SK-N-SH (cell line): ENCODE measurements around the gene CLSTN2.

Experiments used
- EZH2phosphoT487 ChIP-seq: fragments of 200-600 bp; sonication (generic); IDR thresholded peaks from 2 replicates; pipeline ENCODE4 v1.6.1; 2017; ENCODE audit warnings: low read depth, mixed run types, mild to moderate bottlenecking, antibody characterized with exemption, moderate library complexity, borderline replicate concordance
- FOXM1 ChIP-seq: IDR thresholded peaks from 2 replicates; pipeline ENCODE4 v1.4.0; 2012; ENCODE audit warnings: low read depth, mild to moderate bottlenecking
- MXI1 ChIP-seq: IDR thresholded peaks from 2 replicates; pipeline ENCODE4 v1.6.1; 2012; ENCODE audit warnings: mild to moderate bottlenecking, low read depth, low read length, improper control_type of control experiment
- NRF1 ChIP-seq: IDR thresholded peaks from 2 replicates; pipeline ENCODE4 v1.6.1; 2012; ENCODE audit warnings: low read depth, mild to moderate bottlenecking, low read length
- POLR2AphosphoS5 ChIP-seq: IDR thresholded peaks from 2 replicates; pipeline ENCODE4 v1.6.1; 2012; ENCODE audit warnings: low read depth, low read length
- RAD21 ChIP-seq: IDR thresholded peaks from 2 replicates; pipeline ENCODE4 v1.6.1; 2012; ENCODE audit warnings: mild to moderate bottlenecking, low read length
- RCOR1 ChIP-seq: fragments of 150-350 bp; IDR thresholded peaks from 2 replicates; pipeline ENCODE4 v1.6.1; 2017; ENCODE audit warnings: antibody characterized with exemption, low read length
- RFX5 ChIP-seq: IDR thresholded peaks from 2 replicates; pipeline ENCODE4 v1.6.1; 2012; ENCODE audit warnings: mild to moderate bottlenecking, improper control_type of control experiment, low read length
- SIN3A ChIP-seq: IDR thresholded peaks from 2 replicates; pipeline ENCODE4 v1.6.1; 2012; ENCODE audit warnings: low read depth, mild to moderate bottlenecking, low read length, moderate library complexity, borderline replicate concordance
- TAF1 ChIP-seq: IDR thresholded peaks from 2 replicates; pipeline ENCODE4 v1.6.1; 2012; ENCODE audit warnings: low read depth, mild to moderate bottlenecking, low read length, moderate library complexity, borderline replicate concordance
- YY1 ChIP-seq: IDR thresholded peaks from 2 replicates; pipeline ENCODE4 v1.4.0; 2012; ENCODE audit warnings: low read depth, mild to moderate bottlenecking
- TF ChIP-seq, protein P1 (sequence below): IDR thresholded peaks from 2 replicates; pipeline ENCODE4 v1.6.1; 2012; ENCODE audit warnings: mild to moderate bottlenecking, low read depth, low read length, moderate library complexity
- TF ChIP-seq, protein P2 (sequence below): fragments of 200-600 bp; sonication (generic); IDR thresholded peaks from 2 replicates; pipeline ENCODE4 v1.6.1; 2017; ENCODE audit warnings: antibody characterized with exemption, mild to moderate bottlenecking, moderate library complexity
- TF ChIP-seq, protein P3 (sequence below): IDR thresholded peaks from 2 replicates; pipeline ENCODE4; 2012

DNA sequence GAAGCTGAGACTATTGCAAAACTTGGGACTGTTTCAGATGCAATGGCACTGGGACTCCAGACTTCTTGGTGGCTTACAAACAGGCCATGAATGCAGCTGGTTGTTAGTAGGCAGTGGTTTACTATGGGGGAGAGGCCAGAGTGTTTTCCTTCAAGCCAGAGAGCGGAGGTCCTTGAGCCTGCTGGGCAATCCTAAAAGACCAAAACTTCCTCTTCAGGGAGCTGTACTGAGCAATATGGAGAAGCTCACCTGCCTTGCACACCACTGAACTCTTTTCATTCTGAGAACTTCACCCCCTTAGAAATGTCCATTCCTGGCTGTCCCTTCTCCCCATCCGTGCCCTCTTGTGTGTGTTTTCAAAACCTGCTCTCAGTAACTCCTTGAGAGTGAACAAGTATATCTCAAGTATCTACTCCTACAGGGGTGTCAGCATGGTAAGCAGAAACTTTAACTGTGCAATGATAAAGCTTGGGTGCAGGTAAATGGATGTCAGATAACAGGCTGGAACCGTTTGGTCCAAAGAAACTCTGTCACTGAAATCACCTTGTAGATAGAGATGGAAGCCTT, 213.9 kb downstream of the CLSTN2 start:
- TF ChIP-seq, protein P1, sequence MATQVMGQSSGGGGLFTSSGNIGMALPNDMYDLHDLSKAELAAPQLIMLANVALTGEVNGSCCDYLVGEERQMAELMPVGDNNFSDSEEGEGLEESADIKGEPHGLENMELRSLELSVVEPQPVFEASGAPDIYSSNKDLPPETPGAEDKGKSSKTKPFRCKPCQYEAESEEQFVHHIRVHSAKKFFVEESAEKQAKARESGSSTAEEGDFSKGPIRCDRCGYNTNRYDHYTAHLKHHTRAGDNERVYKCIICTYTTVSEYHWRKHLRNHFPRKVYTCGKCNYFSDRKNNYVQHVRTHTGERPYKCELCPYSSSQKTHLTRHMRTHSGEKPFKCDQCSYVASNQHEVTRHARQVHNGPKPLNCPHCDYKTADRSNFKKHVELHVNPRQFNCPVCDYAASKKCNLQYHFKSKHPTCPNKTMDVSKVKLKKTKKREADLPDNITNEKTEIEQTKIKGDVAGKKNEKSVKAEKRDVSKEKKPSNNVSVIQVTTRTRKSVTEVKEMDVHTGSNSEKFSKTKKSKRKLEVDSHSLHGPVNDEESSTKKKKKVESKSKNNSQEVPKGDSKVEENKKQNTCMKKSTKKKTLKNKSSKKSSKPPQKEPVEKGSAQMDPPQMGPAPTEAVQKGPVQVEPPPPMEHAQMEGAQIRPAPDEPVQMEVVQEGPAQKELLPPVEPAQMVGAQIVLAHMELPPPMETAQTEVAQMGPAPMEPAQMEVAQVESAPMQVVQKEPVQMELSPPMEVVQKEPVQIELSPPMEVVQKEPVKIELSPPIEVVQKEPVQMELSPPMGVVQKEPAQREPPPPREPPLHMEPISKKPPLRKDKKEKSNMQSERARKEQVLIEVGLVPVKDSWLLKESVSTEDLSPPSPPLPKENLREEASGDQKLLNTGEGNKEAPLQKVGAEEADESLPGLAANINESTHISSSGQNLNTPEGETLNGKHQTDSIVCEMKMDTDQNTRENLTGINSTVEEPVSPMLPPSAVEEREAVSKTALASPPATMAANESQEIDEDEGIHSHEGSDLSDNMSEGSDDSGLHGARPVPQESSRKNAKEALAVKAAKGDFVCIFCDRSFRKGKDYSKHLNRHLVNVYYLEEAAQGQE, result no peak
- no peak for TF ChIP-seq RCOR1
- TF ChIP-seq, protein P2, sequence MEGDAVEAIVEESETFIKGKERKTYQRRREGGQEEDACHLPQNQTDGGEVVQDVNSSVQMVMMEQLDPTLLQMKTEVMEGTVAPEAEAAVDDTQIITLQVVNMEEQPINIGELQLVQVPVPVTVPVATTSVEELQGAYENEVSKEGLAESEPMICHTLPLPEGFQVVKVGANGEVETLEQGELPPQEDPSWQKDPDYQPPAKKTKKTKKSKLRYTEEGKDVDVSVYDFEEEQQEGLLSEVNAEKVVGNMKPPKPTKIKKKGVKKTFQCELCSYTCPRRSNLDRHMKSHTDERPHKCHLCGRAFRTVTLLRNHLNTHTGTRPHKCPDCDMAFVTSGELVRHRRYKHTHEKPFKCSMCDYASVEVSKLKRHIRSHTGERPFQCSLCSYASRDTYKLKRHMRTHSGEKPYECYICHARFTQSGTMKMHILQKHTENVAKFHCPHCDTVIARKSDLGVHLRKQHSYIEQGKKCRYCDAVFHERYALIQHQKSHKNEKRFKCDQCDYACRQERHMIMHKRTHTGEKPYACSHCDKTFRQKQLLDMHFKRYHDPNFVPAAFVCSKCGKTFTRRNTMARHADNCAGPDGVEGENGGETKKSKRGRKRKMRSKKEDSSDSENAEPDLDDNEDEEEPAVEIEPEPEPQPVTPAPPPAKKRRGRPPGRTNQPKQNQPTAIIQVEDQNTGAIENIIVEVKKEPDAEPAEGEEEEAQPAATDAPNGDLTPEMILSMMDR, result no peak
- no peak for TF ChIP-seq POLR2AphosphoS5
- no peak for TF ChIP-seq FOXM1
- TF ChIP-seq RFX5, result no peak
- TF ChIP-seq YY1, result no peak
- TF ChIP-seq TAF1, result no peak
- TF ChIP-seq, protein P3, sequence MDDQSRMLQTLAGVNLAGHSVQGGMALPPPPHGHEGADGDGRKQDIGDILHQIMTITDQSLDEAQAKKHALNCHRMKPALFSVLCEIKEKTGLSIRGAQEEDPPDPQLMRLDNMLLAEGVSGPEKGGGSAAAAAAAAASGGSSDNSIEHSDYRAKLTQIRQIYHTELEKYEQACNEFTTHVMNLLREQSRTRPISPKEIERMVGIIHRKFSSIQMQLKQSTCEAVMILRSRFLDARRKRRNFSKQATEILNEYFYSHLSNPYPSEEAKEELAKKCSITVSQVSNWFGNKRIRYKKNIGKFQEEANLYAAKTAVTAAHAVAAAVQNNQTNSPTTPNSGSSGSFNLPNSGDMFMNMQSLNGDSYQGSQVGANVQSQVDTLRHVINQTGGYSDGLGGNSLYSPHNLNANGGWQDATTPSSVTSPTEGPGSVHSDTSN, result no peak
- no peak for TF ChIP-seq MXI1
- no peak for TF ChIP-seq RAD21
- no peak for TF ChIP-seq SIN3A
- no peak for TF ChIP-seq NRF1
- no peak for TF ChIP-seq EZH2phosphoT487
